Dermis blood vessel endothelial cell (primary cell): ENCODE results near the gene ATP5ME. TPM values are rescaled to one million over a fixed set of nuclear protein-coding genes. Genes with fewer than 3 reads are reported as not detected.

Experiments used
- DNase-seq: peaks from one replicate; pipeline ENCODE4 v3.0.0; 2010
- total RNA-seq: library from RNA; depleted of rRNA; stranded (reverse); fragments of >200 nt; gene quantifications from 2 replicates; pipeline ENCODE4 v1.2.3, GENCODE V29; 2014

The ATP5ME gene
- total RNA-seq, 1 donor from 2014 or later: 95.5 TPM

DNA sequence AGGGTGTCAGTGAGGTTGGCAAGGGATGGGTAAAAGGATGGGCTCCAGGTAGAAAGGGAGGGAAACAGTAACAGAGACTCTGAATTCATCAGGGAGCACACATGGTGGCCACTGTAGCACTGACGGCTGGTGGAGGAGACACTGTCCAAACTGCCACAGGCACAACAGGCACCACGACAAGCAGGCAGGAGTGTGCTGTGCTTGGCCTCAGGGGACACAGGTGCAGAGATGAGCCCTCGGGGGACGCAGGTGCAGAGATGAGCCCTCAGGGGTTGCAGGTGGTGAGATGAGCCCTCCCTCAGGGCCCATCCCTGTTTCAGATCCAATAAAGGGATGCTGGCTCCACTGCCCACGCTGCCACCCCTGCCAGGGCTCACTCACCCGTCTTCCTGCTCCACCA, 41.1 kb downstream of the ATP5ME start:
- DNase-seq: no peak

DNA sequence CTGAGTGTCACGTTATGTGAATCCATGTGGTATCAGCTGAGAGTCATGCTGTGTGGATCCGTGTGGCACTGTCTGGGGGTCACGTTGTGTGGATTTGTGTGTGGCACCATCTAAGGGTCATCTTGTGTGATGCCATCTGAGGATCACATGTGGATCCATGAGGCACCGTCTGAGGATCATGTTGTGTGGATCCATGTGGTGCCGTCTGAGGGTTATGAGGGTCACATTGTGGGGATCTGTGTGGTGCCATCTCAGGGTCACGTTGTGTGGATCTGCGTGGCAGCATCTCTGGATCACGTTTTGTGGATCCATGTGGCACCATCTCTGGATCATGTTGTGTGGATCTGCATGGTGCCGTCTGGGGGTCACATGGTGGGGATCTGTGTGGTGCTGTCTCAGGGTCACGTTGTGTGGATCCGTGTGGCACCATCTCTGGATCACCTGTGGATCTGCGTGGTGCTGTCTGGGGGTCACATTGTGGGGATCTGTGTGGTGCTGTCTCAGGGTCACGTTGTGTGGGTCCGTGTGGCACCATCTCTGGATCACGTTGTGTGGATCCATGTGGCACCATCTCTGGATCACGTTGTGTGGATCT, 41.8 kb downstream of the ATP5ME start:
- DNase-seq: no peak

- DNase-seq: no peak
Observed at GRCh38 chr4:630656-631055, 43.4 kb downstream of the ATP5ME start.

DNA sequence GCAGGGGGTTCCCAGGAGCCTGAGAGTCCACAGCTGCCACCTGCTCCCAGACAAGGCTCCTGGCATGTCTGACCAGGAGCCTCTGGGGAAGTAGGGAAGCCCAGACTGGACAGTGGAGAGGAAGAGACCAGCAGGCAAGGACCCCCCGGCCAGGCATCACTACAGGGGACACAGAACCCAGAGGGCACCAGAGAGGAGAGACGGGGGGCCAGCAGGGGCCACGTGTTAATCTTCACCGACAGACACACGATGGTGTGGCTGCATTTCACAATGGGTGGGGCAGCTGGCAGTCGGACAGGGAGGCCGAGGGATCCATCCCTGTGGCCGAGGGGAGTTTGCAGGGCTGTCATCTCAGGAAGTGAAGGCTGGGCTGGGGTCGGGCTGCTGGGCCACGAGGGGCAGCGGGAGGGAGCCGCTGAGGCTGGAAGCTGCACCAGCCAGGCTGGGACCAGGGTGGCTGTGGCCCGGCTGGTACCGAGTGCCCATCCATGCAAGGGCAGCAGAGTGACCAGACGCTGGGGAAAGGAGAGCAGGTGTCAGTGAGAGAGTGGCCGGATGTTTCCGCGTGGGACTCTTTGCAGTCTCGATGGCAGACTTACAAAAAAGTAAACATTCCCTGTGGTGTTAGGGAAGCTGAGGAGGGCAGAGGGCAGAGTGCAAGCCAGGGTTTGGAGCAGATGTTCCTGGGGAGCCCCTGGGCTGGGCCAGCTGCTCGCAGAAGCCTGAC, 44.0 kb downstream of the ATP5ME start:
- no peak for DNase-seq

GRCh38 chr4:629636-629914, 44.5 kb downstream of the ATP5ME start:
- DNase-seq: no peak

DNA sequence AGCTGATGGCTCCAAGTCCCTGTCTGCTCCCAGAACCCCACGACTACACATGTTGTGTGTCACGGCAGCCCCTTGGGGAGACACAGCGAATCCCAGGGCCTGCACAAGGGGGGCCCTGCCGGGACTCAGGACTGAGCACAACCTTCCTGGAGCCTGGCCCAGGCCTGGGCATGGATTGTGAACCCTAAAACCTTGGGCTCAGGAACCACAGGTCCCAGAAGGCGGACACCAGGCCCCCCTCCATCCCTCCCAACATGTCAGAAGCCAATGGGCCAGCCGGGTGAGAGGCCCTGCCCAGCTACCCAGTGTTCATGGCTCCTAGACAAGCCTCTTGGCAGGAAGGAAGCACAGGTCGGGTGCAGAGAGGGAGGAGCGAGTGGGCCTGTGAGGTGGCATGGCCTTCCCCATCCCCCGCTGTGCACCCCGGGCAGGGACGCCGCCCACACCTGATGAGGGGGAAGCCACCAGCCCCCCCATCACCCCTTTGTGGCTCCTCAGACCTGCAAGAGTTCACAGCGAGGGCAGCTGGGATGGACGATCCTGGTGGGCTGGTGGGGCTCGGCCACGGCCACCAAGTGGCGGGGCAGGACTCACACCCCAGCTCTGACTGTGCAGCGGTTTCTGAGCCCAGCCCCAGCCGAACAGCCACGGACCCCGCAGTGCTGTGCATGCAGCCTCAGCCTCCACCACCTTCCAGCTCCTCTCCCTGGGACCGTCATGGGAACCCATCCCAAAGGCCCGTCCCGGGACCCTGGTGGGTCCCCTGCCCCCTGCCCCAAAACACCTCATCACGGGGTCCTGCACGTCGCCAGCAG, 45.0 kb downstream of the ATP5ME start:
- no peak for DNase-seq

- DNase-seq: no peak
Observed at GRCh38 chr4:628311-628741, 45.8 kb downstream of the ATP5ME start.

DNA sequence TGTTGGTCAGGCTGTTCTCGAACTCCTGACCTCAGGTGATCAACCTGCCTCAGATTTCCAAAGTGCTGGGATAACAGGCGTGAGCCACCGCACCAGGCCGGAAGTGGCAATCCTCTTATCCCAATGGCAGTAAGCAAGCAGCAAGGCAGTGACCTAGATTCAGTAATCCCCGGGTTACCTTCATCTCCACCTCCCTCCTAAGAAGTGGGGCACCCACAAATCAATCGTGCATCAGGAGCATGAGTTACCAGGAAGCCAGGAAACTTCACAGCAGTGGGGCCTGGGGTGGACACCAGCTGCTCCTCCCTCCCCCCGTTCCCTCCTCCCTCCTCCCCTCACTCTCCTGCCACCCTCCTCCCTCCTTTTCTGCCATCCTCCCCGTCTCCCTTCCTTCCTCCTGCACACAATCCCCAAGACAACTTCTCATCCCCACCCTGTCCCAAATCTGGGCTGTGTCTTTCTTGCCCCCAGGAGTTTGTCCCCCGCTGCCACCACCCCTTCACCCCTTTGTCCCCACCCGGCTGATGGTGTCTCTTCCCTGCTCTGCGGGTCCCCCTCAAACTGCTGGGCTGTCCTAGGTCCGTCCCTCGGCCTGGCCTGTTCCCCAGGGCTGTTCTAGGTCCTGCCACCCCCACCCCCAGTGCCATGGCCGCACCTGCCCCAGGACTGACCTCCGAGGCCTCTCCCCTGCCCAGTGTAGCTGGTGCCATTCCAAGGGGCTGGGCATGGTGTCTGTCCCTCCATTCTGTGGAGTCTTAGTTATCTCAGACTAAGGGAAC, 46.5 kb downstream of the ATP5ME start:
- no peak for DNase-seq

- DNase-seq: no peak
Observed at GRCh38 chr4:626201-627091, 47.6 kb downstream of the ATP5ME start.

GRCh38 chr4:625631-626161, 48.4 kb downstream of the ATP5ME start:
- no peak for DNase-seq

DNA sequence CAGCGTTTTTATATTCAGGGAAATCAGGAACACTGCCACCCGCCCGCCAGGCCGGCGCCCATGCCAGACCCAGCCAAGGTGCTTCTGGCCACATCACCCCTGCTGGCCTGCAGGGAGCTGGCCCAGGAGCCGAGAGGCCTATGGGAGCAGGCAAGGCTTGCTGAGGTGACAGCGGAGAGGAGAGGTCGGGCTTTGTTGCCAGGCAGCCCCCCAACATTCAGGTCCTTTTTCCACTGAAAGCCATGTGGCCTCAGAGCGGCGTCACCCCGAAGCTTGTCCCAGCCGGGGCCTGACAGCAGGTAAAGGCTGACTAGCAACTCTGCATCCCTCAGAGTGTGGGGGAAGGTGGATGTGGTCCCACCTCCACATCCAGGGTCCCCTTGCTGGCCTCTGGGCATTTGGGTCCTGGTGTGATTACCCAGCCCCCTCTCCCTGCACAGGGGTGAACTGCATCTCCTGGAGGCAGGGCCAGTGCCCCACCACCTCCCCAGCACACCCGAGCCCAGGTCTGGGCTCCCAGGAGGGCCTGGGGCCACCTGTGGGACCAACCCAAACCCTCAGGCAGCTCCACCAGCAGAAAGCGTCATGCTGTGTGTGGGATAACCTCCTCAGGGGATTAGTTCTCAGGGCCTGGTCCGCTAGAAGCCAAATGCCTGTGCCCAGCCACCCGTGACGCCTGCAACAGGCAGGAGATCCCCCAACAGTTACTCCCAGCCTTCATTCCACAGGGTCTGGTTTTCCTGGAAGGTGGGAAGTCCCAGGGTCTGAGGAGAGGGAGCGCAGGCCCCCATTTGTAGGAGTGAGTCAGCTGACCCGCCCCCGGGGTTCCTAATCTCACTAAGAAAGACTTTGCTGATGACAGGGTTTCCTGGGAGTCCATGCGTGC, 49.1 kb downstream of the ATP5ME start, which contains the start of gene PDE6B:
PDE6B (plus strand) TSS at position 869 of the 886 bp plus-strand sequence. CDS start 54 bp downstream, outside the sequence.
- no peak for DNase-seq

DNA sequence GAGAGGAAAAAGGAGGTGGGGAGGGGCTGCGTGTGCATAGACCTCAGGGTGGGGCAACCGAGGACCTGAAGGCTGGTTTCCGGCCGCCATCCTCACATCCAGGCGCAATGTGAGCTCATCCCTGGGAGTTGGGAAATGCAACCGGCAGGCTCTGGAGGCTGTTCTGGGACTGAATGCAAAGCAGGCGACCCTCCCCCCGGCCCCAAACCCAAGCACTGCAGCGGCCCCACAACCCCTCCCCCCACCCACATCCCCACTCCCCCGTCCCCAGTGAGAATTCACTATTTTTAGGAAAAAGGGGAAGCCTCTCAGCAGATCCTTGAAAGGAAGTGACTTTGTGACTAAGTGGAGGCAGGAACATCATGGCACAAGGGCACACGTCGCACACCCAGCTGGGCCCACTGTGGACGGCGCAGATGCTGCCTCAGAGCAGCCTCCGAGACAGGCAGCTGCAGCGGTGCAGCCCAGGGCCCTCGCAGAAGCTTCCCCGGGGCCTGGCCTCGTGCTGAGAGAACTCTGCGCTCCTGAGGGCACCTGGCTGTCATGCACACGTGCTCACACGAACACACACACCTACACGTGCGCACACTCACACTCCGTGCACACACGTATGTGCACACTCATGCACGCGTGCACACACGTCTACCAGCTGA, 50.0 kb downstream of the ATP5ME start:
- DNase-seq: no peak

- DNase-seq: no peak
Observed at GRCh38 chr4:622996-623913, 50.8 kb downstream of the ATP5ME start.

Other genes starting within 250 kb of the ATP5ME start
- 30.9 and 35.9 TPM in 2 replicates for gene ZNF721, start 175.1 kb downstream of the ATP5ME start, total RNA-seq
- 37.8 and 49.0 TPM in 2 replicates for gene PIGG, start 175.1 kb downstream of the ATP5ME start, total RNA-seq
- not detected in 2 replicates for gene TMEM271, start 98.0 kb downstream of the ATP5ME start, total RNA-seq
- 7.3 and 7.5 TPM in 2 replicates for gene PDE6B, start 48.7 kb downstream of the ATP5ME start, total RNA-seq
- 7.3 and 13.6 TPM in 2 replicates for gene MYL5, start 266 bp upstream of the ATP5ME start, total RNA-seq
- gene SLC49A3, start 14.9 kb upstream of the ATP5ME start, total RNA-seq: 9.9 and 10.6 TPM in 2 replicates
- 64.3 and 104 TPM in 2 replicates for gene PCGF3, start 31.6 kb upstream of the ATP5ME start, total RNA-seq
- gene CPLX1, start 151.9 kb upstream of the ATP5ME start, total RNA-seq: 0.09 and 0.34 TPM in 2 replicates